BJ (cell line): Measurements from ENCODE around the gene RPL13. TPM values are rescaled to one million over a fixed set of nuclear protein-coding genes. Genes with fewer than 3 reads are reported as not detected.

Experiments used
- CTCF ChIA-PET: fragments of 350-600 bp; formaldehyde crosslinking; extraction: SDS; loops from one replicate; lab custom pipeline; 2021; ENCODE audit warnings: antibody characterized with exemption, inconsistent platforms; lab: Yijun Ruan, JAX
- POLR2A ChIA-PET: fragments of 300-600 bp; sonication (Branson Sonifier 250); formaldehyde crosslinking; extraction: SDS; loops from one replicate; lab custom pipeline; 2021; ENCODE audit warnings: antibody characterized with exemption; lab: Charles Lee
- DNase-seq: peaks from one replicate; pipeline ENCODE4 v3.0.0-alpha.2; 2011; ENCODE audit warnings: low read depth
- H3K27me3 ChIP-seq: 2 replicates; pipeline ENCODE4 v1.6.0; 2011; ENCODE audit warnings: low read length; ENCODE audit not compliant: control insufficient read depth, insufficient read depth
- H3K36me3 ChIP-seq: 2 replicates; pipeline ENCODE4 v1.5.1; 2011; ENCODE audit warnings: low read length; ENCODE audit not compliant: control insufficient read depth, insufficient read depth
- H3K4me3 ChIP-seq: 2 replicates; pipeline ENCODE4 v1.5.1; 2011; ENCODE audit warnings: low read depth, mild to moderate bottlenecking, control low read depth, low read length
- polyA plus RNA-seq: library from polyadenylated mRNA; depleted of rRNA; stranded (reverse); fragments of >200 nt; gene quantifications from 2 replicates; pipeline ENCODE4 v1.2.3, GENCODE V29; 2011
- TF ChIP-seq, protein P1 (sequence below): IDR thresholded peaks from 2 replicates; pipeline ENCODE4 v1.5.1; 2011; ENCODE audit warnings: low read depth, mild to moderate bottlenecking, control low read depth, inconsistent platforms, low read length, moderate library complexity; ENCODE audit not compliant: insufficient read depth

RPL13 gene
- polyA plus RNA-seq, 1 experiment = 4,466 TPM

DNA sequence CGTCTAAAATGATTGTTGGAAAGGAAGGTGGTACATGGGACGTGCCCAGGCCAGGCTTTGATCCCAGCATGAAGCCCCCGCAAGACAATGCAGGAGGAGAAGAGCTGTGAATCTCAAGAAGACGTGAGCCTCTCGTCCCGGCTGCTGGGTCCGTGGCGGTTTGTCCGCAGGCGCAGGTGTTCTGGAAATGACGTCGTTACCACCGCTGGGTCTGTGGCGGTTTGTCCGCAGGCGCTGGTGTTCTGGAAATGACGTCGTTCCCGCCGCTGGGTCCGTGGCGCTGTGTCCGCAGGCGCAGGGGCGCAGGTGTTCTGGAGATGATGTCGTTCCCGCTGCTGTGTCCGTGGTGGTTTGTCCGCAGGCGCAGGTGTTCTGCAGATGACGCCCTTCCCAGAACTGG, 38.2 kb upstream of the RPL13 start:
- TF ChIP-seq, protein P1, sequence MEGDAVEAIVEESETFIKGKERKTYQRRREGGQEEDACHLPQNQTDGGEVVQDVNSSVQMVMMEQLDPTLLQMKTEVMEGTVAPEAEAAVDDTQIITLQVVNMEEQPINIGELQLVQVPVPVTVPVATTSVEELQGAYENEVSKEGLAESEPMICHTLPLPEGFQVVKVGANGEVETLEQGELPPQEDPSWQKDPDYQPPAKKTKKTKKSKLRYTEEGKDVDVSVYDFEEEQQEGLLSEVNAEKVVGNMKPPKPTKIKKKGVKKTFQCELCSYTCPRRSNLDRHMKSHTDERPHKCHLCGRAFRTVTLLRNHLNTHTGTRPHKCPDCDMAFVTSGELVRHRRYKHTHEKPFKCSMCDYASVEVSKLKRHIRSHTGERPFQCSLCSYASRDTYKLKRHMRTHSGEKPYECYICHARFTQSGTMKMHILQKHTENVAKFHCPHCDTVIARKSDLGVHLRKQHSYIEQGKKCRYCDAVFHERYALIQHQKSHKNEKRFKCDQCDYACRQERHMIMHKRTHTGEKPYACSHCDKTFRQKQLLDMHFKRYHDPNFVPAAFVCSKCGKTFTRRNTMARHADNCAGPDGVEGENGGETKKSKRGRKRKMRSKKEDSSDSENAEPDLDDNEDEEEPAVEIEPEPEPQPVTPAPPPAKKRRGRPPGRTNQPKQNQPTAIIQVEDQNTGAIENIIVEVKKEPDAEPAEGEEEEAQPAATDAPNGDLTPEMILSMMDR = no peak
- H3K27me3 ChIP-seq = no peaks in the 10 kb centered on the region
- CTCF ChIA-PET = no interaction called here
- no peak for DNase-seq
- H3K36me3 ChIP-seq = peaks cover 45% of the 10 kb centered on the region
- POLR2A ChIA-PET = no interaction called here
- H3K4me3 ChIP-seq = no peak overlapping the region

DNA sequence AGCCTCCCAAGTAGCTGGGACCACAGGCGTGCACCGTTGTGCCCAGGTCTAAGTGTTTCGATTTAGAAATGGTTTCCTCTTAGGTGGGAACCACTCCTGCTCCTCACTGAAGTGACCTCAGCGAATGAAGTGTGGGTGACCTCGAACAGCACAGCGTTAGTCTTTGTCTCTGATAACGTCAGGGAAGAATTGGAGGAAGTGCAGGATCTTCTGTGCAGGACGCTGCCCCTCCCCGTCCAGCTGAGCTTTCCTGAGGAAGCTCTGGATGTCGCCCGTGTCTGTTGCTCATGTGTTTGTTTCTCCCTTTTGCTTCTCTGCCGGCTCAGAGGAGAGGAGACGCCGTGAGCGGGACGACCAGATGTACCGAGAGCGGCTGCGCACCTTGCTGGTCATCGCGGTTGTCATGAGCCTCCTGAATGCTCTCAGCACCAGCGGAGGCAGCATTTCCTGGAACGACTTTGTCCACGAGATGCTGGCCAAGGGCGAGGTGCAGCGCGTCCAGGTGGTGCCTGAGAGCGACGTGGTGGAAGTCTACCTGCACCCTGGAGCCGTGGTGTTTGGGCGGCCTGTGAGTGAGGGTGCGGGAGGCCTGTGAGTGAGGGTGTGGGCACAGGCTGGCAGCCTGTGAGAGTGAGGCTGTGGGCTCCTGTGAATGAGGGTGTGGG, 36.7 kb upstream of the RPL13 start:
- TF ChIP-seq, protein P1 = no peak
- Histone ChIP-seq H3K4me3 (no peak overlapping the region), H3K27me3 (no peaks in the 10 kb centered on the region), H3K36me3 (peaks cover 42% of the 10 kb centered on the region)
- DNase-seq = no peak
- ChIA-PET CTCF (interaction anchor here (1.2 kb wide), 1 partner anchor 15 kb away, joined by 3 read pairs; no protein-coding TSS in a partner anchor), POLR2A (no interaction called here)

DNA sequence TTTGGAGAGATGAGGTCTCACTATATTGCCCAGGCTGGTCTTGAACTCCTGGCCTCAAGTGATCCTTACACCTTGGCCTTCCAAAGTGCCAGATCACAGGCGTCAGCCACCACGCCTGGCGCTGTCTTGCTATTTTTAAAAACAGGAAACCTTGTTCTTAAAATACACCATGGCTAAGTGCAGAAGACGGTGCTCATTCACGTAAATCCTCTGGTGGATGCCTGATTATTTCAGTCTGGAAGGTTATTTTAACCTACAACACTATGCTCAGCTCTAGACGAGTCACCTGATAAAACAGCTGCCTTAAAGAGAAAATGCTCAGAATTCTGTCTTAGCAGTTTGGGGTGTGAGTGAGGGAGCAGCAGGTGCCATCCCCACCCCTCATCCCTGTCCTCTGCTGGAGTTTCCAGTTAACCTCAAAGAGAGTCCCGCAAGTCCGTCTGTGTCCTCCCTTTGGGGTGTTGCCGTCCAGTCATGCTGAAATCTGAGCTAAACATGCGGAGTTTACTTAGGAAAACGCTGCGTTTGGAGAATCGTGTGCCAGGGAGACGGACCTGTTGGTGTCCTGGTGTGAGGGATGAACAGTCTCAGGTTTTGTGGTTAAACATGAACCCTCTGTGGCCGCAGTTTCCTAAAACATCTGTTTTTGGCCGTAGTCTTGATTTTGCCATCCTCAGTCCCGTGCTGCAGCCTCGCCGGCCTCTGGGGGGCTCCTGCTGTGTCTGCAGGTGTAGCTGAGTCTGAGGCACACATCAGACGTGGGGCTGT, 35.2 kb upstream of the RPL13 start:
- DNase-seq = no peak
- H3K27me3 ChIP-seq = no peaks in the 10 kb centered on the region
- TF ChIP-seq, protein P1 = no peak
- H3K4me3 ChIP-seq = no peak overlapping the region
- ChIA-PET POLR2A (no interaction called here), CTCF (no interaction called here)
- peaks cover 42% of the 10 kb centered on the region for H3K36me3 ChIP-seq

DNA sequence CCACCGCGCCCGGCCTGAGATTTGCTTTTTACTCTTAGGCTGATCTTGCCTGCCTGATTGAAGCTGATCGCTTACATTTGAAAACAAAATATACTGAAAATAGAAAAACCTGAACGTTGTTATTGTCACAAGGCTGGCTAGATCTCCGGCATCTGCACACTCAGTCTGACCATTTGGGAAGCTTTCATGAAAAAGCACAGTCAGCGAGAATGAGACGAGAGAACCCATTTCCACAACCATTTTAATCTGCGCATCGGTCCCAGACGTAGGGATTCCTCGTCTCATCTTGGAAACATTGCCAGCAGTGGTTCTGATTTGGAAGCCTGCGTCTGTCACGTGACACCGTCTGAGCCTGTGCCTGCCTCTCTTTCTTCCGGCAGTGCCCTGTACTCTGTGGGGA, 31.4 kb upstream of the RPL13 start:
- TF ChIP-seq, protein P1 = no peak
- CTCF ChIA-PET = interaction anchor here (1.3 kb wide), 1 partner anchor 20 kb away, joined by 4 read pairs; the partner anchor contains the start of gene SPG7
- H3K4me3 ChIP-seq = no peak overlapping the region
- peaks cover 44% of the 10 kb centered on the region for H3K36me3 ChIP-seq
- POLR2A ChIA-PET = no interaction called here
- H3K27me3 ChIP-seq = no peaks in the 10 kb centered on the region
- no peak for DNase-seq

DNA sequence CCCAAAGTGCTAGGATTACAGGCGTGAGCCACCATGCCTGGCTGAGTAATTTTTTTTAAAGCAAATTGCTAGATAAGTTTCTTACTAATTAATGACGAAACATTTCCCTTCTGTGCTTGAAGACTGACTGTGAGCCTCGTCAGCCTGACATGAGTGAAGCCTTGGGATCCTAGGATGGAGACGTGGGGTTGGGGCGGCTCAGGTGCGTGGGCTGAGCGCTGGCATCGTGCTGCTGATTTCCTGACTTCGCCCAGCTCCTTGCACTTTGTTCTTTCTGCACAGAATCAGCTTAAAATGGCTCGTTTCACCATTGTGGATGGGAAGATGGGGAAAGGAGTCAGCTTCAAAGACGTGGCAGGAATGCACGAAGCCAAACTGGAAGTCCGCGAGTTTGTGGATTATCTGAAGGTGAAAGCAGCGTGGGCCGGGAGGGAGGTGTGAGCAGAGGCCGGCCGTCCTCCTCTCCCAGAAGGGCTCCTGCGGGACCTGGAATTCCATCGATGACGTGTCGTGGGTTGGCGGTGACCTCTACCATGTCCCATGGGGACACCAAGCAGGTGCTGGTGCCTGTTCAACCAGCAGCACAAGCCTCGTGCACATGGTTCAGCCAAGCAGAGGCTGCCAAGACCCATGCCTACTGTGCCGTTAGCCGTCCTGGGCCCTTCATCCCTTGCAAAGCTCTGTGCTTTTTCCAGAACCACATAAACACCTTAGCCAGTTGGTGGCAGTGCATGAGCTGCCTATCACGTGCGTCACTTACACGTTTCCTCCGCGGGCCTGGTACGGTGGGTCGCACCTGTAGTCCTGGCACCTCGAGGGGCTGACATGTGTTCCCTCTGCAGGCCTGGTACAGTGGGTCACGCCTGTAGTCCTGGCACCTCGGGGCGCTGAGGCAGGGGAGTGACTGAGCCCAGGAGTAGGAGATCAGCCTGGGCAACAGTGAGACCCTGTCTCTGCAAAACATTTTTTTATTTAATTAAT, 29.8 kb upstream of the RPL13 start:
- CTCF ChIA-PET = no interaction called here
- H3K4me3 ChIP-seq = no peak overlapping the region
- POLR2A ChIA-PET = no interaction called here

More for the DNA sequence above, 29.8 kb upstream of the RPL13 start:
- DNase-seq = no peak
- TF ChIP-seq, protein P1 = no peak
- Histone ChIP-seq H3K36me3 (peaks cover 42% of the 10 kb centered on the region), H3K27me3 (no peaks in the 10 kb centered on the region)
